ENCODE data around the gene OR8D2. TPM values are rescaled to one million over a fixed set of nuclear protein-coding genes. Genes with fewer than 3 reads are reported as not detected.

The OR8D2 gene
- total and polyA plus RNA-seq, 2 donors (not counting 3 experiments of a cell fraction or from before 2014, with no cell fraction given), result not detected

- H3K4me2 ChIP-seq (ENCODE audit: insufficient read depth, low read length), result no peak overlapping the region
- dilution Hi-C loops (cut with MboI; ENCODE audit: extremely low pct_ligation_motif_present, low sequenced_read_pairs), result no loop called here
Observed at GRCh38 chr11:124311269-124311668, 8.7 kb downstream of the OR8D2 start.

More at GRCh38 chr11:124311269-124311668, 8.7 kb downstream of the OR8D2 start:
- Histone ChIP-seq H4K20me1 (replicated peaks; ENCODE audit: control insufficient read depth, extremely low read depth, insufficient read depth, low read length) (no peaks in the 10 kb centered on the region), H3K9ac (replicated peaks; ENCODE audit: extremely low read depth, insufficient read depth, low read length) (no peak overlapping the region), H3K27ac (ENCODE audit: insufficient read depth, low read depth, low read length) (no peak overlapping the region), H3K9me1 (replicated peaks; ENCODE audit: control insufficient read depth, extremely low read depth, insufficient read depth, low read length) (no peaks in the 10 kb centered on the region), H3K79me2 (ENCODE audit: control insufficient read depth, insufficient read depth, low read length) (no peaks in the 10 kb centered on the region), H3K36me3 (ENCODE audit: control insufficient read depth in 2 of 2, extremely low read depth in 1 of 2, insufficient read depth in 2 of 2, low read length in 2 of 2) (no peaks in the 10 kb centered on the region), H3K4me1 (ENCODE audit: control insufficient read depth, extremely low read depth, insufficient read depth, low read length) (peaks cover 6% of the 10 kb centered on the region), H3K9me3 (replicated peaks; ENCODE audit: control insufficient read depth, insufficient read depth, low read length) (no peaks in the 10 kb centered on the region), H2AFZ (ENCODE audit: low read depth, low read length) (no peak overlapping the region), H3K27me3 (ENCODE audit: control insufficient read depth in 2 of 2, insufficient read depth in 2 of 2, low read length in 2 of 2) (peaks cover 0 to 9% of the 10 kb centered on the region in 2 experiments), H3K4me3 (replicated peaks in 1 of 3; ENCODE audit: insufficient read depth in 1 of 3, low read depth in 1 of 3, low read length in 3 of 3) (no peak overlapping the region)
- FAIRE-seq (no peak), DNase-seq (ENCODE audit: low read depth, low spot score) (no peak)
- TF ChIP-seq CTCF (IDR thresholded peaks at IDR 0.05; ENCODE audit: extremely low read depth in 1 of 2, insufficient read depth in 1 of 2, low read depth in 1 of 2, low read length in 2 of 2) (no peak), POLR2AphosphoS5 (IDR thresholded peaks at IDR 0.05; ENCODE audit: insufficient read depth, low read depth, low read length) (no peak), GATA2 (IDR thresholded peaks at IDR 0.05; ENCODE audit: insufficient read depth, insufficient read length, low read depth, low read length) (no peak), JUN (IDR thresholded peaks at IDR 0.05; ENCODE audit: borderline replicate concordance, insufficient read depth, insufficient read length, low read depth) (no peak), MYC (IDR thresholded peaks at IDR 0.05; ENCODE audit: low read depth, low read length) (no peak), EZH2 (IDR thresholded peaks at IDR 0.05; ENCODE audit: borderline replicate concordance, low read depth, low read length, severe bottlenecking) (no peak), MAX (IDR thresholded peaks at IDR 0.05; ENCODE audit: insufficient read depth, insufficient read length) (no peak), FOS (IDR thresholded peaks at IDR 0.05; ENCODE audit: borderline replicate concordance, insufficient read depth, low read length) (no peak)
- POLR2A ChIA-PET, result no interaction called here
- intact Hi-C loops (cut with micrococcal nuclease), result no loop called here
- BruUV-seq (replicated peaks), result no TSS peak
- CTCF ChIA-PET, result no interaction called here

Data from endothelial cell of umbilical vein (primary cell).